NCI-H748 (cell line): ENCODE data around the gene RCC1.
A peak's percentile ranks its signal among the peaks of the same experiment; 100 is the strongest.

ENCODE experiments used
- DNase-seq: peaks from one replicate; lab custom pipeline; 2025; ENCODE audit not compliant: unreplicated experiment; lab: John Stamatoyannopoulos, UW

The RCC1 gene

GRCh38 chr1:28505406-28506187 lies at the start of gene RCC1:
Gene RCC1 (plus strand): TSS chr1:28506043. CDS start chr1:28529867, 23,824 bp downstream.
- DNase-seq, result peak; percentile 96

GRCh38 chr1:28456078-28456477 lies 49.8 kb upstream of the RCC1 start:
- no peak for DNase-seq

GRCh38 chr1:28457678-28458077 lies 48.2 kb upstream of the RCC1 start:
- no peak for DNase-seq

- no peak for DNase-seq
Observed at GRCh38 chr1:28458237-28459228, 47.3 kb upstream of the RCC1 start.

- DNase-seq, result no peak
Observed at GRCh38 chr1:28466226-28466778, 39.5 kb upstream of the RCC1 start.

GRCh38 chr1:28470146-28470545 lies 35.7 kb upstream of the RCC1 start:
- no peak for DNase-seq

- DNase-seq, result peak; percentile 4
Observed at GRCh38 chr1:28479497-28479896, 26.3 kb upstream of the RCC1 start.

GRCh38 chr1:28480308-28480707 lies 25.5 kb upstream of the RCC1 start:
- DNase-seq, result no peak

- no peak for DNase-seq
Observed at GRCh38 chr1:28482138-28482537, 23.7 kb upstream of the RCC1 start.

GRCh38 chr1:28482702-28483101 lies 23.1 kb upstream of the RCC1 start:
- DNase-seq, result no peak

GRCh38 chr1:28494737-28495136 lies 11.1 kb upstream of the RCC1 start:
- DNase-seq, result no peak

GRCh38 chr1:28499553-28499952 lies 6.3 kb upstream of the RCC1 start:
- no peak for DNase-seq

GRCh38 chr1:28501925-28502324 lies 3.9 kb upstream of the RCC1 start:
- no peak for DNase-seq

- DNase-seq, result no peak
Observed at GRCh38 chr1:28503117-28503516, 2.7 kb upstream of the RCC1 start.

- no peak for DNase-seq
Observed at GRCh38 chr1:28506907-28507246, 1.0 kb downstream of the RCC1 start.

- DNase-seq, result no peak
Observed at GRCh38 chr1:28507247-28507645, 1.4 kb downstream of the RCC1 start.

- no peak for DNase-seq
Observed at GRCh38 chr1:28507646-28508434, 2.0 kb downstream of the RCC1 start.

- DNase-seq, result no peak
Observed at GRCh38 chr1:28508435-28508754, 2.6 kb downstream of the RCC1 start.

GRCh38 chr1:28509705-28510272 lies 3.9 kb downstream of the RCC1 start:
- no peak for DNase-seq

GRCh38 chr1:28510273-28510969 lies 4.6 kb downstream of the RCC1 start:
- DNase-seq, result no peak
